ENCODE data around the gene TADA2A.
"Not testable (repeated sequence)": the region's sequence is repeated elsewhere in the genome, so short reads cannot be mapped to it uniquely, and the experiment has no call there.

TADA2A gene

GRCh38 chr17:37493249-37494027 is 86.8 kb downstream of the TADA2A start:
- peak; percentile 90 for DNase-seq (ENCODE audit: low read depth)

GRCh38 chr17:37494401-37494831 is 87.7 kb downstream of the TADA2A start:
- peak; percentile 32 for DNase-seq (ENCODE audit: low read depth)

- no peak for DNase-seq (ENCODE audit: low read depth)
These were observed 88.3 kb downstream of the TADA2A start for GRCh38 chr17:37494971-37495370.

GRCh38 chr17:37500378-37500777 is 93.7 kb downstream of the TADA2A start:
- DNase-seq (ENCODE audit: low read depth), result no peak

- DNase-seq (ENCODE audit: low read depth), result no peak
These were observed 95.6 kb downstream of the TADA2A start for GRCh38 chr17:37502009-37502936.

GRCh38 chr17:37503148-37503547 is 96.5 kb downstream of the TADA2A start:
- DNase-seq (ENCODE audit: low read depth), result no peak

GRCh38 chr17:37505333-37505732 is 98.6 kb downstream of the TADA2A start:
- DNase-seq (ENCODE audit: low read depth), result no peak

- peak; percentile 49 for DNase-seq (ENCODE audit: low read depth)
These were observed 100.0 kb downstream of the TADA2A start for GRCh38 chr17:37506678-37507077.

GRCh38 chr17:37507111-37507510 is 100.4 kb downstream of the TADA2A start:
- DNase-seq (ENCODE audit: low read depth), result no peak

- no peak for DNase-seq (ENCODE audit: low read depth)
These were observed 103.4 kb downstream of the TADA2A start for GRCh38 chr17:37510056-37510455.

- DNase-seq (ENCODE audit: low read depth), result not testable (repeated sequence)
These were observed 105.0 kb downstream of the TADA2A start for GRCh38 chr17:37511642-37512041.

- DNase-seq (ENCODE audit: low read depth), result no peak
These were observed 105.9 kb downstream of the TADA2A start for GRCh38 chr17:37512442-37513068.

- no peak for DNase-seq (ENCODE audit: low read depth)
These were observed 107.0 kb downstream of the TADA2A start for GRCh38 chr17:37513711-37514110.

GRCh38 chr17:37516127-37516571 is 109.5 kb downstream of the TADA2A start:
- DNase-seq (ENCODE audit: low read depth), result no peak

GRCh38 chr17:37517881-37518280 is 111.2 kb downstream of the TADA2A start:
- no peak for DNase-seq (ENCODE audit: low read depth)

- DNase-seq (ENCODE audit: low read depth), result no peak
These were observed 112.1 kb downstream of the TADA2A start for GRCh38 chr17:37518826-37519225.

- peak; percentile 65 for DNase-seq (ENCODE audit: low read depth)
These were observed 112.7 kb downstream of the TADA2A start for GRCh38 chr17:37519251-37519985.

GRCh38 chr17:37520174-37520573 is 113.5 kb downstream of the TADA2A start:
- DNase-seq (ENCODE audit: low read depth), result no peak

- DNase-seq (ENCODE audit: low read depth), result no peak
These were observed 115.1 kb downstream of the TADA2A start for GRCh38 chr17:37521821-37522220.

GRCh38 chr17:37523715-37524219 is 117.1 kb downstream of the TADA2A start:
- DNase-seq (ENCODE audit: low read depth), result no peak

- peak; percentile 62 for DNase-seq (ENCODE audit: low read depth)
These were observed 120.7 kb downstream of the TADA2A start for GRCh38 chr17:37527249-37527851.

Data from iris pigment epithelial cell (primary cell).